Measurements from ENCODE around the gene OGFOD1.
A peak's percentile ranks its signal among the peaks of the same experiment; 100 is the strongest.

The OGFOD1 gene

DNA sequence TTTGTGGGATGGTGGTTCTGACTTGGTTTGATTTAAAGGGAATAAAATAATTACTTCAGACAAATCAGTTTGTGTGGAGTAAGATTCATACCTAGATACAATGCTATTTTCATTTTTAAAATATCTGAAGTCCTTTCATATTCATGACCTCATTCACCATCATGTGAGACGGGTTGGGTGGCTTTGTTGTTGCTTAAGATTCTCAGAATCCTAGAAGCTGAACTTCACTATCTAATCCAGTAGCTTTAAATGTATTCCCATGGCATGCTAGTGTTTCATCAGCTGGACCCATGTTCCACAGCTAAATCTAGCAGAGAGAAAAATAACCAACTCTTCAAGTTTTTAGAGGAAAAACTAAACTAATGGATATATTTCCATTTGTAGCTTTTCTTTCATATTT is 23.3 kb upstream of the OGFOD1 start:
- no peak for DNase-seq

GRCh38 chr16:56436258-56436657 is 15.1 kb upstream of the OGFOD1 start:
- DNase-seq = no peak

DNA sequence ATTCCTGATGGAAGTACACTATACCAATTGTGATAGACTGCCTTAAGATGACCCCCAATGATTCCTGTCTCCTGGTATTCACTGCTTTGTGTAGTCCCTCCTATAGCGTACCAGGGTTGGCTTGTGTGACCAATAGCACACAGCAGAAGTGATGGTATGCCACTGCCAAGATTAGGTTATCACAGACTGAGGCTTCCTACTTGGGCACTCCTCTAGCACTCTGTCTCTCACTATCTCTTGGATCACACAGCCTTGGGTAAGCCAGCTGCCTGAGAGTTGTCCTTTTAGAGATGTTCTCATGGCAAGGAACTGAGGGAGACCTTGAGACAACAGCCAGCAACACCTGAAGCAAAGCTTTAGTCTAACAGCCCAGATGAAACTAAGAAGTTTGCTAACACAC is 13.3 kb upstream of the OGFOD1 start:
- DNase-seq = peak; percentile 87

DNA sequence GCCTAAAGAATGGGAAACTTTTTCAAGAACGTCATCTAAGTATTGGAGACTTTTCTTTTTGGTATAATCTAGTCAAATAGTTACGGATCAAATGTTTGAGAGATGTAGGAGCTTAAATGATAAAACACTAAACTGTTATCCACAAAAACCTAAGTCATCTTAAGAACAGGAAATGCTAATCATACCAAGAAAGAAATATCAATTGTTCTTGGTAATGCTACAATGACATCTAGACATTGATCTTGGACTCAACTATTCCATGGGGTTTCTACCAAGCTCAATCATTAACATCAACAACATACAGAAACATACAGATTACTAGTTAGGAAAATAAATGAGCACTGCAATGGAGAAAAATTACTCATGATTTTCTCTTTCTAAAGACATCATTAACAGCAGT is 4.1 kb upstream of the OGFOD1 start:
- DNase-seq = no peak

- no peak for DNase-seq
These were observed 3.3 kb upstream of the OGFOD1 start for GRCh38 chr16:56448005-56448404.

- peak; percentile 32 for DNase-seq
These were observed 924 bp upstream of the OGFOD1 start for GRCh38 chr16:56450275-56450985.

- no peak for DNase-seq
These were observed 667 bp downstream of the OGFOD1 start for GRCh38 chr16:56451753-56452689.

DNA sequence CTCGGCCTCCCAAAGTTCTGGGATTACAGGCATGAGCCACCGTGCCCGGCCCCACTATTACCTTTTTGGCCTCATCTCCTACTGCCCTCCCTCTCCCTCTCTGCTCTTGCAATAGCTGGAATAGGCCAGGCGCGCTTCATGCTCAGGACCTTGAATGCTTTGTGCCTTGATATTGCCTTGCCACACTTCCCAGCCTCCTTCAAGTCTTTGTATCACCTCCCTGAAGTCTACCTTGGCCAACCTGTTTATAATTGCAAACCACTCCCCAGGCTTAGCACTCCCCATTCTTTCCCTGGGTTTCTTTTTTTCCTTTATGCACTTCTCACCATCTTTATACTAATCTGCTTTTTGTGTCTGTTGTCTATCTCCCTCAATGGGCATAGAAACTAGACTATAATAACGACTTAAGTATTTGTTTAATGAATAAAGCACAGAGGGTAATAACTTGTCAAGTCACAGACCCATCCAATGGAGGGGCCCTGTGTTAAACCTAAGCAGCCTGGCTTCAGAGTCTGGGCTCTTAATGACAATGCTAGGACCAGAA is 6.6 kb downstream of the OGFOD1 start:
- no peak for DNase-seq

GRCh38 chr16:56460101-56460500 is 8.7 kb downstream of the OGFOD1 start:
- DNase-seq = no peak

DNA sequence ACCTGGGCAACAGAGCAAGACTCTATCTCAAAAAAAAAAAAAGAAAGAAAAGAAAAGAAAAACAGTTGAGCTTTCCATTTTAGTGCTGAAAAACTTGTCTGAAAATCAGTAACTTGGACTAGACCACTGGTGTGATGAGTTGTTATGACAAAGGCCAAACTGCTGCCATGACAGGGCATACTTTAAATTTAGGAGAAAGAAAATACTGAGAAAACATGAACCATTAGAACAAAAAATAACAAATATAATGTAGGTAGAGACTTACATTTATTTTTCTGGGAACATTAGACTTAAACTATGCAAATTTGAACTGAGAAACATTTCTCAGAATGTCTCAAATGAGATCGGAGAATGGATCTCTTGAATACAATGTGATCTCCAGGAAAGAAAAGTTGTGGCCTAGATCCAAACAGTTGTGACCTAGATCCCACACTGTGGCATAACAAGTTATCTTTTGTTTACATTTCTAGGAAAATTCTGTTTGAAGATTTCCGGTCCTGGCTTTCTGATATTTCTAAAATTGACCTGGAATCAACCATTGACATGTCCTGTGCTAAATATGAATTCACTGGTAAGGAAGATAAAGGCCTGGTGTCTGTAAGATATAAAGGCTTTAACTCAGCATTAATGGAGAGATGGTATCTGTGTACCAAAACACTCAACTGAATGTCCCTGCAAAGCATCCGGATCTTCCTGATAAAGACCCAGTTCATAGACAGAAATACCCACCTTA is 10.9 kb downstream of the OGFOD1 start:
- peak; percentile 90 for DNase-seq

DNA sequence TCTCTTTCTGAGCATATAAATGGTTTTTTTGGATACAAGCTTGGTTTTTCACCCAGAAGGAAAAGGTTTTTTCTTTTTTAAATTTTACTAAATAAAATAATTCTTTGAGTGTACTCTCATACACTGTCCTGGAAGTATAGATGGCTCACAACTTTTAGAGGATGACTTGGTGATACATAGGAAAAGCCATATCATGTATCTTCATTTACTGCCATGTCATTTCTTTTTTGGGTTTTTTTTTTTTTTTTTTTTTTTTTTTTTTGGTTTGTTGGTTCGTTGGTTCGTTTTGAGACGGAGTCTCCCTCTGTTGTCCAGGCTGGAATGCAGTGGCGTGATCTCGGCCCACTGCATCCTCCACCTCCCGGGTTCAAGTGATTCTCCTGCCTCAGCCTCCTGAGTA is 11.8 kb downstream of the OGFOD1 start:
- DNase-seq = no peak

DNA sequence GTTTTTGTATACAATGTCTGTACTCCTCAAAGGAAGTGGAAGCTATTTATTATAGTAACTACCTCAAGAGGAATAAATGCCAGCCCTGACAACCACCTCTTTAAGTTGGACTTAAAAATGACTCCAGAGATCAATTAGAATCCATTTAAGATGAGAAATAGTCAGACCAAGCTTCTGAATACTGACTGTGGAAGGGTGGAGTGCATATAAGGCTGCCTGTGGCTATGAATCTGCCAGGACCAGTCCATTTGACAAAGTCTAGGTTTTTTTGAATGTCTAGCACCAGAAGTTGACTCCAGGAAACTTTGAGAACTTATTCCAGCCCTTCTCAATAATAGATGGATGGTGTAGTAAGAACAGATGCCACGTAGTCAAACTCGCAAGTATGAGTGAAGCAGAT is 15.0 kb downstream of the OGFOD1 start:
- DNase-seq = no peak

- DNase-seq = no peak
These were observed 17.4 kb downstream of the OGFOD1 start for GRCh38 chr16:56468800-56469199.

GRCh38 chr16:56469748-56470147 is 18.4 kb downstream of the OGFOD1 start:
- DNase-seq = no peak

DNA sequence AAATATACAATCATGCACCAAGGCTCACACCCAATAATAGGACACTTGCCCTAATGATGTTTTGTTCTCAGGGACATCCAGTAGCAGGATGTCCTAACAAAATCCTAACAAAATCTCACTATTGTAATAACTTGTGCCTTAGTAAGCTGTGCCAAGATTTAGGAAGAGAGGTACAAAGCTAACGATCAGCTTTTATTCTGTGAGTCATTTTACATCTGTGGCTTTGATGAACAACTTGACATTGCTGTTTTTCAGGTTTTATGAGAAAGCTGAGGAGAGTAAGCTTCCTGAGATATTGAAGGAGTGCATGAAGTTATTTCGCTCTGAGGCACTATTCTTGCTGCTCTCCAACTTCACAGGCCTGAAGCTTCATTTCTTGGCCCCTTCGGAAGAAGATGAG is 18.9 kb downstream of the OGFOD1 start:
- DNase-seq = no peak

- no peak for DNase-seq
These were observed 19.3 kb downstream of the OGFOD1 start for GRCh38 chr16:56470666-56471065.

DNA sequence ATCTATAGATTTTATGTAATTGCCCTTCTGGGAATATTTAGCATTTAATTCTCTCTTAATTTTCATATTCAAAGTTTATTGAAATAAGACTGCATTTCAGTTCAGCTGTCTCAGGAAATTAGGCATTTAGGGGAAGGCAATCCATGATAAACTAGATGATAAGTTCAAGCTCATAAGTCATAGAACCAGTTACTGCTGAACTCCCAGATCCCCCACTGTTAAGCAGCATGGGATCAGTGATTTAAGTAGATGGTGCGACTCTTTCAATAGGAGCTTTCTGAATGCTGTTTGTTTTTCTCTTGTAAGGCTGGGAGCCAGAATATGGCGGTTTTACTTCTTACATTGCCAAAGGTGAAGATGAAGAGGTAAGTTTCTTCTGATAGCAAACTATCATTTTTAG is 23.8 kb downstream of the OGFOD1 start:
- no peak for DNase-seq

DNA sequence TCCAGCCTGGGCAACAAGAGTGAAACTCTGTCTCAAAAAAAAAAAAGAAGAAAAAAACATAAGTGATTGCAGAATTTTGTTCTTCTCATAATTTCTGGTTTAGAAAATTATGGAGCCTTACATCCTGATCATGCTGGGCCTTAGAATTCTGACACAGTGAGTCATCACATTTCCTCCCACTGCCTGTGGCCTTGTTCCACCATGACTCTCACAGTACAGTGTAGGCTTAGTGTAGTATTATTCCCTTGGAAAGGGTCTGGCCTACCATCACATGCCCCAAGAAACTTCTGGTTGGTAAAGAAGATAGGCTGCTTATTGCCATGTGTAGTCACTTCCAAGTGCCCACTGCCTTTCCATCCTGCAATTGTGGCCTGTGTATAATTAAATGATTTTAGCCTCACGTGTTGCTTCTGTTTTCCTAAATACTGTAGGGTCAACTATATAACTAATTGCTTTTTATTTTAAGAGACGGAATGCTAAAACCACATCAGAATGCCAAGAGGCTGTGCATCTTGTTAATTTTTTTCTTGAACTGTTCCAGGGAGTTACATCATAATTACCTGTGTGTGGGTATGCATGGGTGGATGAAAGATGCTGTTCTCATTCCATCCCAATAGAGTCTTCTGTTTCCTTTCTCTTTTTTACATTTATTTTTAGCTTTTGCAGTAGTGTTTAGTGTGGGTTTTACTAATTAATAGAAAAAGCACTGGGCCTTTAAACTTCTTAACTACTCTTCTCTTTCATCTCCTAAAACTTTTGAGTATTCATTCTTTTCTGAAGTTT is 25.9 kb downstream of the OGFOD1 start:
- no peak for DNase-seq

DNA sequence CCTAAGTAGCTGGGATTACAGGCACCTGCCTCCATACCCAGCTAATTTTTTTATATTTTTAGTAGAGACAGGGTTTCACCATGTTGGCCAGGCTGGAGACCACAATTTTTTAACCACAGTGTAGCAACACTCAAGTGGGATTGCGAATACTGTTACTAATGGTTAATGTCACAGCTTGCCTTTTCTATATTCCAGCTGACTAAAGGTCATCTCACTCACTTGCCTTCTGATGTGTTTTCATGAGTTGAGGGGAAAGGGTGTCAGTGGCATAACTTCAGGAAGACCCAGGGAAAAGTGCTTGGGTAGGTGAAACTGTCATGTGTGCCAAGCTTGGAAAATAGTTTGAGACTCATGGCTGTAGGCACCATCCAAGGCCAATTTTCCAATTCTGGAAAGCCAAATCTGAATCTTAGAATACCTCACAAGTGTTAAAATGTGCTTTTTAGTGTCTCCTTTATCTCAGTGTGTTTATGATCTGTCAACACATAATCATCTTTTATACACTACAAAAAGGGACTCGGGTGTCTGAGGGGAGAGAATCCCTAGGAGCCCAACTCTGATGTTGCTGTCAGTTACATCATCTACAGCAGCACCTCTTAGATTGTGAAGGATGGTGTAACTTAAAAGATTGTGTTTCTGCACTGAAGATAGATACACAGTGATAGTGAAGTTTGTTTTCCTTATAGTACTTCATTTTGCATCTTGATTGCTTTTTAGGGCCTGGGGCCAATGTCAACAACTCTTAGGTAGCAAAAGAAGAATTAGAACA is 27.1 kb downstream of the OGFOD1 start:
- DNase-seq = no peak

GRCh38 chr16:56479469-56479868 is 28.1 kb downstream of the OGFOD1 start:
- no peak for DNase-seq

DNA sequence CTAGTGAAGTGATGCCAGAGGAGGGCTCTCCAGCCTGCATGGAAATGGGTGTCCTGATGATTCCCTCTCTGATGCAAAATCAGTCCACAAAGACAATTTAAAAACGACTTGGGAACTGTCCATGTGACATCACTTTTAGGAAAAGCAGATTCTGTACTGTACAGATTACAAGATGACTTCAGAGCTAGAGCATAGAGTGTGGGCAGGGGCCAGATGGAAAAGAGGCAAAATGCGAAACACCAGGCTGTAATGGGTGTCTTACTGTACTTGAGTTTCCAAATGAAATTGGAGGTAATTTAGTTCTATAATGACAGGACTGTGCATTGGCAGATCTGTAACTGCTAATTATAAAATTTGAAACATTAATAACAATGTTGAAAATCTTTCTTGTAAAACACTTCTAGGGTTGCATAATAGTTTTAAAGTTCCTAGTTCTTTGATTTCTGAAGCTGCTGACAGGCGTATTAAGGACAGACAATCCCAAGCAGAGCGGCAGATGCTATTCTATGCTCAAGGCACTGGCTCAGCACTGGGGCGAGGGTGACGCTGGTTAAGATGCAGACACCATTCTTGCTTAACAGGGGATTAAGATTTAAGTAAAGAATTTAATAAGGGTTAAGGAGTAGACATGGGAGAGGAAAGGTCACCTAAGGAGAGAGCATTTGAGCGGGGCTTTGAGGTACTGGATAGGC is 29.6 kb downstream of the OGFOD1 start:
- no peak for DNase-seq

Measured in hematopoietic multipotent progenitor cell treated with erythropoietin and hydrocortisone succinate and interleukin-3 and kit ligand, for 8 days (in vitro differentiated cells).